Activated T-cell treated with anti-CD3 and anti-CD28 coated beads for 24 hours (primary cell): ENCODE measurements around the gene ZNF587B.
"Not testable (repeated sequence)": the region's sequence is repeated elsewhere in the genome, so short reads cannot be mapped to it uniquely, and the experiment has no call there.

Experiments
- DNase-seq: peaks from one replicate; pipeline ENCODE4 v3.0.0-alpha.2; 2020; ENCODE audit warnings: low read depth

Gene ZNF587B

GRCh38 chr19:57830071-57830602 lies at the start of gene ZNF587B:
Gene ZNF587B (plus strand): TSS chr19:57830299. CDS start chr19:57830529, 230 bp downstream.
- DNase-seq: peak; percentile 19

DNA sequence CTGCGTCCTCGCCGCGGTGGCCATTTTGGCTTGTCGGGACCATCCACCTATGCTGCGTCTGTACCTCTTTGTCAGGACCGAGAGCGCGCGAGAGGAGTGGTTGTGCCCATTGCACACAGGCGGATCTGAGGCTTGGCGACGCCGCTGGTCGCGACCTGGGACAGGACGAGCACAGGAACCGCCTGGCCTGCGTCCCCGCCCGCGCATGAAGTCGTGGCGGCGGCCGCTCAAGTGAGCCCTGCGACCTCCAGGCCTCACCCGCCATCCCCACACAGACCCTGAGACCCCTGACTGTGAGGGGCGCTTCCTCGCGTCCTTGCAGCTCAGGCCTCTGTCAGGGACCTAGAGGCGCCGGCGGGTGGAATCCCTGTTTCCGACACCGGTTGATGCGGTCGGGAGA lies 43.8 kb upstream of the ZNF587B start:
- no peak for DNase-seq

DNA sequence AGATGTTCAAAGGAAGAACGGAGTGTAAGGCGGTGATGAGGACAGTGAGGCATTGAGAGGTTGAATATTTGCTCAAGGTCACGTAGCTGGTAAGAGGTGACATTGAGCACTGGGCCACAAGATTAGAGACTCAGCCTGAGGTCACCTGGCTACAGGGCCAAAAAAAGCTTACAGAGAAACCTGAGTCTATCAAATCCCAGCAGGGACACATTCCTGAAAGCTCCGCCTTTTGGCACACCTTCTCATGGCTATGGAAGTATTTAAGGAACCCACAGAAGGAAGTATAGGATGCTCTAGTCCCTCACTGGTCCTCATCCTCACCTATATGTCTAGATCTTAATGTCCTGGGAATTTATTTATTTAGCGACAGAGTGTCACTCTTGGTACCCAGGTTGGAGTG lies 43.2 kb upstream of the ZNF587B start:
- no peak for DNase-seq

GRCh38 chr19:57788114-57788692 lies 41.9 kb upstream of the ZNF587B start:
- DNase-seq: no peak

DNA sequence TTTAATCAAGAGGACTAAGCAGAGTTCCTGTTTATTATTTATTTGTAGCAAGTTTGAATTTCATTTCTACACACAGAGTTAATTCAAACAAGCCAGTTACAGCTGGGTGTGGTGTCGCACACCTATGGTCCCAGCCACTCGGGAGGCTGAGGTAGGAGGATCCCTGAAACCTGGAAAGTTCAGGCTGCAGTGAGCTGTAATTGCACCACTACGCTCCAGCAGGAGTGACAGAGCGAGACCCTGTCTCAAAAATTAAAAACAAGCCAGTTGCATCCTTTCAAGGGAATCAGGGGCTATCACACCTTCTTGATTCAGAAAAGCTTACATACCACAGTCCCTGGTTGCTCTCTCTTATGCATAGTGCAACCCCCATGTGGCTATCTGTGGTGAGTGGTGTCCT lies 40.8 kb upstream of the ZNF587B start:
- no peak for DNase-seq

GRCh38 chr19:57796580-57796979 lies 33.5 kb upstream of the ZNF587B start:
- DNase-seq: not testable (repeated sequence)

GRCh38 chr19:57800696-57801095 lies 29.4 kb upstream of the ZNF587B start:
- DNase-seq: no peak

DNA sequence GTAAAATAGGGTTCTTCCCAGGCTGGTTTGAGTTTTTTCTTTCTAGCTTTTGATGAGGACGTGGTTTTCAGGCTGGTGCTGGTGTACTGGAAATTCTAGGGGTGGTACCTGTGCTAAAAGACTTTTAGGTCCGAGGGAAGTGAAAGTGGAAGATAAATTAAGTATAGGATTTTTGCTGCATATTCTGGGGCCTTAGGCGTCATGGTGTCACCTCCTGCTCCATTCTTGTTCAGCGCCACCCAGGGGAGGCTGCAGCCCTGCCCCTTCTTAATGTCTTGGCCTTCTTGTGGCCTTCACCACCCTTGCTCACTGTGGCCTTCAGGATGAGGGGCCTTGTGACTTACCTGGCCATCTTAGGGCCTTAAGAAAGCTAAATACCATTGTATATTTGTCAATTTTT lies 27.8 kb upstream of the ZNF587B start:
- DNase-seq: no peak

DNA sequence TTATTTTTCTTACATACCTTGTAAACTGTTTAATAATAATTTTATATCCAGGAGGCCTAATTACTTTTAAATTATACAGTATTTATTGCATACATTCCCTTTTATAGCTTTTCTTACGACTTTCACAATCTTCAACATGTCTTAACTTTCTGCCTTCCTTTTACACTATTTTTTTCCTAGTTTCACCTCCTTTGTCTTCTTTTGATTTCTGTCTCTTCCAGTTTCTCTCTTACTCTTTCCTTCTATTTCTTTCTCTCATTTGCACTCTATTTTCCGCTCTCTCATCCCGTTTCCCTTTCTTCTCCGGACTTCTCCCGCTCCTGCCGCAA lies 26.9 kb upstream of the ZNF587B start:
- no peak for DNase-seq

DNA sequence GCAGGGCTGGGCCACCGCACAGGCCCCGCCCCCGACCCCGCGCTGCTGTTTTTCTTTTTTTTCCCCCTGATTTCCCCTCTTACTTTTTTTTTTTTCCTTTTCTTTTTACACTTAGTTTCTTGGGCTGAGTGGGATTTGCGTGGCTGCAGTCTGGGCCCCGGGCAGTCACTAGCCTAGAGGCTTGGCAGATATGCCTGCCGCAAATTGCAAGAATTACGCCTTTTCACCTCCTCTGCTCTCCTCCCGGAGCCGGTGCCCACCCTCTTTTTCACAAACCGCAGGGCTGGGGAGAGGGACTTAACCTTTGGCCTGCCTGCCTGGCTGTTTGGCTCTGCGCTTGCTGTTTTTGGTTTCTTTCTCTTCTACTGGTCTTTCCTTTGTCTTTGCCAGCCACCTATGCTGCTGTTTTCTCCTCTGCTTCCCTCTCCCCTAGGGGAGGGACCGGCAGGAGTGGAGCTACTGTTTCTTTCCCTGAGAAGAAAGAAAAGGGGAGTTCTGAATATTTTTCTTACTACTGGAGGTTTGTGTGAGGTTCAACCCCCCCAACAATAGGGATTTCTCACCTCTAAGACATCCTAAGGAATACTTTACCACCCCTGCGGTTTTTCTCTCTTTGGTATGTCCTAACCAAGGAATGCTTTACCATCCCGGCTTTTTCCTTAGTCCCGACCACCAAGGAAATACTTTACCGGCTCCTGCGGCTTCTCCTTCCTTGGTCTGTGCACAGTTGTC lies 26.3 kb upstream of the ZNF587B start:
- no peak for DNase-seq

- no peak for DNase-seq
Measured at GRCh38 chr19:57807541-57807940, 22.6 kb upstream of the ZNF587B start.

DNA sequence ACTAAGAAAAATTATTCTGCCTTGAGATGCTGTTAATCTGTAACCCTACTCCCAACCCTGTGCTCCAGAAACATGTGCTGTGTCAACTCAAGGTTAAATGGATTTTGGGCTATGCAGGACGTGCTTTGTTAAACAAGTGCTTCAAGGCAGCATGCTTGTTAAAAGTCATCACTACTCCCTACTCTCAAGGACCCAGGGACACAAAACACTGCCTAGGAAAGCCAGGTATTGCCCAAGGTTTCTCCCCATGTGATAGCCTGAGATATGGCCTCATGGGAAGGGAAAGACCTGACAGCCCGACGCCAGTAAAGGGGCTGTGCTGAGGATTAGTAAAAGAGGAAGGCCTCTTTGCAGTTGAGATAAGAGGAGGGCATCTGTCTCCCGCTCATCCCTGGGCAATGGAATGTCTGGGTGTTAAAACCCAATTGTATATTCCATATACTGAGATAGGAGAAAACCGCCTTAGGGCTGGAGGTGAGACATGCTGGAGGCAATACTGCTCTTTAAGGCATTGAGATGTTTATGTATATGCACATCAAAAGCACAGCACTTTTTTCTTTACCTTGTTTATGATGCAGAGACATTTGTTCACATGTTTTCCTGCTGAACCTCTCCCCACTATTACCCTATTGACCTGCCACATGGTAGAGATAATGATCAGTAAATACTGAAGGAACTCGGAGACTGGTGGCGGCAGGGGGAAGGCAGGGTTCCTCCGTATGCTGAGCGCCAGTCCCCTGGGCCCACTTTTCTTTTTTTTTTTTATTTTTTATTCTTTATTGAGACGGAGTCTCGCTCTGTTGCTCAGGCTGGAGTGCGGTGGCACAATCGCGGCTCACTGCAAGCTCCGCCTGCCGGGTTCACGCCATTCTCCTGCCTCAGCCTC lies 19.4 kb upstream of the ZNF587B start:
- not testable (repeated sequence) for DNase-seq

DNA sequence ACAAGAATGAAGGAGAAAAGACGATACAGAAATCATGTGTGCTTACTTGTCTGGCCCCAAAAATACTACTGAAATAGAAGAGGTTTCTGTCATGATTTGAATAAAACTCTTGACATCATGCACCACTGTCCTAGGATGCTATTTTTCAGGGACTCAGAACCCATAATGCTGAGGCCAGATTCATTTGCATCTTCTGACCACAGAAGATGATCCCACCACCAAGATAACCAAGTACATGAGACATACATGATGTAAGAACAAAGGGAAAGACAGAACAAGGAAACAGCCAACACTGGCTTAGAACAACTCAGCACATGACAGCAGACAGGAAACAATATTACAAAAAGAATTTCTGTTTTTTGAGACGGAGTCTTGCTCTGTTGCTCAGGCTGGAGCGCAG lies 17.9 kb upstream of the ZNF587B start:
- no peak for DNase-seq

GRCh38 chr19:57812975-57813820 lies 16.9 kb upstream of the ZNF587B start:
- DNase-seq: not testable (repeated sequence)

GRCh38 chr19:57813919-57814504 lies 16.1 kb upstream of the ZNF587B start:
- no peak for DNase-seq

GRCh38 chr19:57814505-57815246 lies 15.4 kb upstream of the ZNF587B start, which contains the start of gene ZNF552:
Gene ZNF552 (minus strand): TSS chr19:57814913. CDS start chr19:57814743, 170 bp downstream.
- DNase-seq: peak; percentile 68

- no peak for DNase-seq
Measured at GRCh38 chr19:57815247-57816075, 14.6 kb upstream of the ZNF587B start.

- DNase-seq: no peak
Measured at GRCh38 chr19:57816652-57817051, 13.4 kb upstream of the ZNF587B start.

DNA sequence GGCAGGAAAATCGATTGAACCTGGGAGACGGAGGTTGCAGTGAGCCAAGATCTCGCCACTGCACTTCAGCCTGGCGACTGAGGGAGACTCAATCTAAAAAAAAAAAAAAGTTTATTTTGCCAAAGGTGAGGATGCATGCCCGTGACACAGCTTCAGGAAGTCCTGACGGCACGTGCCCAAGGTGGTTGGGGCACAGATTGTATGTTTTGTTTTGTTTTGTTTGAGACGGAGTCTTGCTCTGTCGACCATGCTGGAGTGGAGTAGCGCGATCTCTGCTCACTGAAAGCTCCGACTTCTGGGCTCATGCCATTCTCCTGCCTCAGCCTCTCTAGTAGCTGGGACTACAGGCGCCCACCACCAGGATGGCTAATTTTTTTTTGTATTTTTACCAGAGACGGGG lies 12.1 kb upstream of the ZNF587B start:
- no peak for DNase-seq

- no peak for DNase-seq
Measured at GRCh38 chr19:57818378-57818777, 11.7 kb upstream of the ZNF587B start.
